PC-3 (cell line): ENCODE data around the gene TSFM. TPM values are rescaled to one million over a fixed set of nuclear protein-coding genes. Genes with fewer than 3 reads are reported as not detected.

Experiments
- ATAC-seq: fragments of 200-7000 bp; cut with Tn5 transposase; 2 replicates; pipeline ENCODE4 v1.9.1; 2020; ENCODE audit warnings: mild to moderate bottlenecking, moderate library complexity
- BruUV-seq: library from RNA; stranded (reverse); fragments of 400-500 nt; replicated peaks from 2 replicates; lab custom pipeline; 2021; lab: Mats Ljungman, UMichigan
- CTCF ChIA-PET: fragments of 300-600 bp; sonication (Branson Sonifier 250); formaldehyde crosslinking; loops from one replicate; lab custom pipeline; 2022; ENCODE audit warnings: antibody characterized with exemption; lab: Charles Lee
- POLR2A ChIA-PET: fragments of 300-600 bp; sonication (Branson Sonifier 250); formaldehyde crosslinking; loops from one replicate; lab custom pipeline; 2022; ENCODE audit warnings: antibody characterized with exemption; ENCODE audit not compliant: unreplicated experiment; lab: Charles Lee
- DNase-seq: peaks from one replicate; pipeline ENCODE4 v3.0.0-alpha.2; 2015
- H2AFZ ChIP-seq: fragments of 300-600 bp; sonication (generic); 2 replicates; pipeline ENCODE4 v1.6.0; 2016; ENCODE audit warnings: antibody characterized with exemption, low read length
- H3F3A ChIP-seq: fragments of 300-600 bp; sonication (generic); one replicate; pipeline ENCODE4 v1.6.0; 2017; ENCODE audit warnings: antibody characterized with exemption, low read length, control low read depth, mild to moderate bottlenecking; ENCODE audit not compliant: unreplicated experiment
- H3K27ac ChIP-seq: fragments of 300-600 bp; sonication (generic); 2 replicates; pipeline ENCODE4 v1.5.1; 2016; ENCODE audit warnings: mild to moderate bottlenecking, low read length
- H3K27me3 ChIP-seq: fragments of 300-600 bp; sonication (generic); 2 replicates; pipeline ENCODE4 v1.6.1; 2016; ENCODE audit warnings: low read length, mixed read lengths
- H3K36me3 ChIP-seq: fragments of 300-600 bp; sonication (generic); 2 replicates; pipeline ENCODE4 v1.6.1; 2016; ENCODE audit warnings: low read depth, mixed run types, low read length, mixed read lengths
- H3K4me1 ChIP-seq: fragments of 300-600 bp; sonication (generic); 2 replicates; pipeline ENCODE4 v1.5.1; 2016; ENCODE audit warnings: low read length; ENCODE audit not compliant: insufficient read depth
- H3K4me2 ChIP-seq: fragments of 300-600 bp; sonication (generic); 2 replicates; pipeline ENCODE4 v1.6.0; 2016; ENCODE audit warnings: low read length
- H3K4me3 ChIP-seq: fragments of 300-600 bp; sonication (generic); 2 replicates; pipeline ENCODE4 v1.5.1; 2016; ENCODE audit warnings: mild to moderate bottlenecking, low read length, mixed read lengths
- H3K79me2 ChIP-seq: fragments of 300-600 bp; sonication (generic); 2 replicates; pipeline ENCODE4 v1.6.1; 2017; ENCODE audit warnings: low read length, mixed read lengths
- H3K9ac ChIP-seq: fragments of 300-600 bp; sonication (generic); 2 replicates; pipeline ENCODE4 v1.6.0; 2016; ENCODE audit warnings: mild to moderate bottlenecking, low read length
- H3K9me2 ChIP-seq: fragments of 300-600 bp; sonication (generic); replicated peaks from 2 replicates; pipeline ENCODE4 v1.6.1; 2016; ENCODE audit warnings: mixed run types, low read length, mixed read lengths
- H3K9me3 ChIP-seq: fragments of 300-600 bp; sonication (generic); 2 replicates; pipeline ENCODE4 v1.6.1; 2016; ENCODE audit warnings: low read length, mixed read lengths
- H4K20me1 ChIP-seq: fragments of 300-600 bp; sonication (generic); 2 replicates; pipeline ENCODE4 v1.6.1; 2016; ENCODE audit warnings: low read length, mixed read lengths
- CTCF ChIP-seq: fragments of 300-600 bp; sonication (generic); conservative IDR thresholded peaks from 2 replicates; pipeline ENCODE4 v1.5.1; 2017; ENCODE audit warnings: antibody characterized with exemption, low read depth, mild to moderate bottlenecking, low read length
- EZH2 ChIP-seq: fragments of 300-600 bp; sonication (generic); IDR thresholded peaks from one replicate; pipeline ENCODE4 v1.6.1; 2017; ENCODE audit warnings: antibody characterized with exemption, mild to moderate bottlenecking, low read length; ENCODE audit not compliant: unreplicated experiment
- EZH2phosphoT487 ChIP-seq: fragments of 300-600 bp; sonication (generic); IDR thresholded peaks from 2 replicates; pipeline ENCODE4 v1.6.1; 2018; ENCODE audit warnings: mild to moderate bottlenecking, antibody characterized with exemption, low read length, borderline replicate concordance
- intact Hi-C: fragments of 100-400 bp; cut with micrococcal nuclease; formaldehyde crosslinking; loops from 2 replicates; pipeline ENCODE4 v1.9.0; 2023
- total RNA-seq: library from RNA; depleted of rRNA; stranded (reverse); fragments of >200 nt; gene quantifications from 2 replicates; pipeline ENCODE4 v1.2.3, GENCODE V29; 2014

TSFM gene
- total RNA-seq, 1 experiment from 2014 or later = 63.0 TPM

- peaks cover under 1% of the 10 kb centered on the region; the same call in 1 of the 2 replicates for H3K27me3 ChIP-seq
- H3K4me3 ChIP-seq = peak within 1 kb of the TSS; percentile 86
- peak within 1 kb of the TSS; percentile 88 for H3K9ac ChIP-seq
- H3K27ac ChIP-seq = peak within 1 kb of the TSS; percentile 57
- TF ChIP-seq EZH2phosphoT487 (no peak), CTCF (no peak), EZH2 (no peak)
- H3K36me3 ChIP-seq = peaks cover 22% of the 10 kb centered on the region
- no TSS peak for BruUV-seq
- ChIA-PET POLR2A (interaction anchor here (0.5 kb wide), 1 partner anchor 37 kb away, joined by 4 read pairs; no protein-coding TSS in a partner anchor), CTCF (interaction anchor here (1.2 kb wide), 1 partner anchor 18 kb away, joined by 3 read pairs; no protein-coding TSS in a partner anchor)
- H3K4me2 ChIP-seq = peak within 1 kb of the TSS; percentile 97
- peak within 1 kb of the TSS; percentile 76 for H2AFZ ChIP-seq
- peak; percentile 97 for DNase-seq
- ATAC-seq = peak; percentile 97
- intact Hi-C loops = no loop called here
- no peaks in the 10 kb centered on the region for H4K20me1 ChIP-seq
- H3K9me2 ChIP-seq = no peaks in the 10 kb centered on the region
- H3F3A ChIP-seq = peaks cover 4% of the 10 kb centered on the region
- peaks cover 9% of the 10 kb centered on the region; the same call in 1 of the 2 replicates for H3K79me2 ChIP-seq
- H3K4me1 ChIP-seq = no peaks in the 10 kb centered on the region; the same call in 1 of the 2 replicates
- H3K9me3 ChIP-seq = no peaks in the 10 kb centered on the region
Measured at GRCh38 chr12:57744777-57745484, 37.7 kb upstream of the TSFM start, which contains the start of gene TSPAN31. Gene TSPAN31, plus strand, starts transcription at chr12:57745039. Its CDS starts 116 bp downstream, at chr12:57745155.

- Histone ChIP-seq H3K9ac (peak overlapping the region; percentile 88), H3K27ac (no peak overlapping the region), H4K20me1 (no peaks in the 10 kb centered on the region), H3K4me3 (peak overlapping the region; percentile 86), H3K9me2 (no peaks in the 10 kb centered on the region), H3K4me2 (peak overlapping the region; percentile 97), H2AFZ (peak overlapping the region; percentile 76; the same call in 1 of the 2 replicates), H3K36me3 (peaks cover 26% of the 10 kb centered on the region), H3F3A (peaks cover 4% of the 10 kb centered on the region), H3K79me2 (peaks cover 13% of the 10 kb centered on the region), H3K27me3 (no peaks in the 10 kb centered on the region), H3K9me3 (no peaks in the 10 kb centered on the region), H3K4me1 (no peaks in the 10 kb centered on the region; the same call in 1 of the 2 replicates)
- peak; percentile 19 for ATAC-seq
- intact Hi-C loops = no loop called here
- ChIA-PET POLR2A (no interaction called here), CTCF (interaction anchor here (1.2 kb wide), 1 partner anchor 19 kb away, joined by 3 read pairs; no protein-coding TSS in a partner anchor)
- DNase-seq = no peak
- TF ChIP-seq CTCF (no peak), EZH2 (no peak), EZH2phosphoT487 (no peak)
- TSS peak; percentile 46 for BruUV-seq
Measured at GRCh38 chr12:57745485-57745881, 37.1 kb upstream of the TSFM start.

- no peak overlapping the region for H3K27ac ChIP-seq
Measured at GRCh38 chr12:57746025-57746424, 36.6 kb upstream of the TSFM start.

More at GRCh38 chr12:57746025-57746424, 36.6 kb upstream of the TSFM start:
- peaks cover 4% of the 10 kb centered on the region for H3F3A ChIP-seq
- intact Hi-C loops = no loop called here
- no peaks in the 10 kb centered on the region for H3K9me2 ChIP-seq
- H3K4me1 ChIP-seq = peaks cover 3% of the 10 kb centered on the region
- H3K36me3 ChIP-seq = peaks cover 31% of the 10 kb centered on the region
- H3K4me3 ChIP-seq = peak overlapping the region; percentile 86; the same call in 1 of the 2 replicates
- H3K79me2 ChIP-seq = peaks cover 18% of the 10 kb centered on the region
- ChIA-PET CTCF (no interaction called here), POLR2A (no interaction called here)
- H3K9ac ChIP-seq = no peak overlapping the region
- no peaks in the 10 kb centered on the region for H3K9me3 ChIP-seq
- no TSS peak for BruUV-seq
- DNase-seq = no peak
- no peak for TF ChIP-seq EZH2phosphoT487
- TF ChIP-seq EZH2 = no peak
- no peak for TF ChIP-seq CTCF
- no peak for ATAC-seq
- H2AFZ ChIP-seq = no peak overlapping the region
- H3K27me3 ChIP-seq = no peaks in the 10 kb centered on the region
- peak overlapping the region; percentile 97 for H3K4me2 ChIP-seq
- no peaks in the 10 kb centered on the region for H4K20me1 ChIP-seq
